ENCODE measurements around the gene RBP3.

DNA sequence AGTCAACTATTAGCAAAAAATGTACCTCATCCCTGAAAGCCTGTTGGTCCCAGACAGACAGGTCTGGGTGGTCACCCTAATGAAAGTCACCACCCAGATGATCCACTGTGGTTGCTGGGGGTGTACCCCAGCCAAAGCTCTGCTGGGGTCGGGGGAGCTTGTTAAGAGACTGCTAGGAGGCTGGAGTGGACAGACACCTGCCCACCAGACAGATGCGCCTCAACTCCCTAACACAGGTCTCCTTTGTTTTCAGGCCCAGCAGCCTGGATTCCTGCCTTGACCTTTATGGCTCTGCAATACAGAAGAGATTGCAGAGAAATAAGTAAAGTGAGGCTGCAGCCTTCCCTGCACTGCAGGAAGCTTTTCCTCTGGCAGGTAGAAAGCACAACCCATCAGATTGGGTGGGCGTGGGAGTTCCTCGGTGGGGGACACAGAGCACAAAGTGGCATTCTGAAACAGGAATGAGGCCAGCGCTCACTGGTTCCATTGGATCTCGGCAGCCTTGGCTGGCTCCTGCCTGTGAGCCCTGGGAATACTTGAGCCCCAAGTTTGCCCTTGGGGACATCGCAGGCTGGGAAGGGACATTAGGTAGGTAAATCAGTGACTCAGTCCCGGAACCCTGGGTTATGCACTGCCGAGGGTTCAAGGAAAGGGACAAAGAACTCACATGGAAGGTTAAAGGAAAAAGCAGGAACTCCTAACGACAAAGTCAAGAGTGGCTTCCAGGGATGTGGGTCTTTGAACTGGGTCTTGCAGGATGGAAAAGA lies 53.9 kb downstream of the RBP3 start:
- TF ChIP-seq EZH2 (IDR thresholded peaks at IDR 0.05) (no peak), POLR2AphosphoS5 (IDR thresholded peaks at IDR 0.05; ENCODE audit: borderline replicate concordance, low read depth, low read length) (no peak), FOXP2 (optimal IDR thresholded peaks at IDR 0.05; ENCODE audit: control extremely low read depth, extremely low read length, insufficient read depth) (no peak)

Data from SK-N-MC (cell line).